Gastroesophageal sphincter (tissue), 4 donors: ENCODE measurements around the gene OGDH. TPM values are rescaled to one million over a fixed set of nuclear protein-coding genes. Genes with fewer than 3 reads are reported as not detected.

Experiments
- ATAC-seq: fragments of 150-250 bp; one replicate; pipeline ENCODE4 v1.9.1; 2016; ENCODE audit warnings: mild to moderate bottlenecking, moderate library complexity
- H3K27ac ChIP-seq, 4 donors: fragments of 200-600 bp; sonication (generic) in 3 of 4; 1 replicate in 3 of 4; 2 replicates in 1 of 4; pipeline ENCODE4 v1.5.1; 2016 to 2019
- H3K27me3 ChIP-seq: fragments of 200-600 bp; sonication (generic); one replicate; pipeline ENCODE4 v1.5.1; 2019
- H3K36me3 ChIP-seq, 2 donors: fragments of 200-600 bp; sonication (generic); one replicate each; pipeline ENCODE4 v1.5.1; 2019; ENCODE audit warnings: control low read depth in 1 of 2
- H3K4me1 ChIP-seq, 3 donors: fragments of 200-600 bp; sonication (generic); 1 replicate in 2 of 3; 2 replicates in 1 of 3; pipeline ENCODE4 v1.5.1; 2016 to 2019; ENCODE audit warnings: control low read depth in 2 of 3
- H3K4me3 ChIP-seq, 2 donors: fragments of 200-600 bp; sonication (generic); one replicate each; pipeline ENCODE4 v1.5.1; 2019; ENCODE audit warnings: mild to moderate bottlenecking in 1 of 2, moderate library complexity in 1 of 2
- H3K9me3 ChIP-seq, 3 donors: fragments of 200-600 bp; sonication (generic); one replicate each; pipeline ENCODE4 v1.5.1; 2017 to 2019; ENCODE audit warnings: control low read depth in 2 of 3
- EP300 ChIP-seq: sonication (generic); formaldehyde crosslinking; IDR thresholded peaks from one replicate; pipeline ENCODE4 v1.6.1; 2017; ENCODE audit warnings: antibody characterized with exemption, mild to moderate bottlenecking
- POLR2A ChIP-seq, 2 donors: fragments of 450-650 bp; IDR thresholded peaks; one replicate each; pipeline ENCODE4 v1.6.1; 2017; ENCODE audit warnings: antibody characterized with exemption in 2 of 2, mild to moderate bottlenecking in 2 of 2, moderate library complexity in 1 of 2
- POLR2AphosphoS5 ChIP-seq: sonication (generic); formaldehyde crosslinking; IDR thresholded peaks from one replicate; pipeline ENCODE4 v1.6.1; 2017; ENCODE audit warnings: antibody characterized with exemption
- WGBS, 2 donors: methylation state at CpG; one replicate each; pipeline ENCODE4 v1.1.5; 2018; ENCODE audit warnings: low coverage in 1 of 2; 5-methylcytosine and 5-hydroxymethylcytosine counted together
- total RNA-seq, 4 donors: library from RNA; depleted of rRNA; stranded (reverse); fragments of >200 nt; gene quantifications; one replicate each; pipeline ENCODE4 v1.1.0, GENCODE V29; 2016
- TF ChIP-seq, protein P1 (sequence below), 4 experiments: fragments of 200-600 bp in 2 of 4; fragments of 450-650 bp in 2 of 4; sonication (generic) in 1 of 4; IDR thresholded peaks; one replicate each; pipeline ENCODE4 v1.5.1; 2017 to 2019; ENCODE audit warnings: antibody characterized with exemption in 4 of 4, mild to moderate bottlenecking in 2 of 4, moderate library complexity in 2 of 4

OGDH gene
- total RNA-seq, 4 donors from 2014 or later, result 112 to 222 (median 137) TPM

DNA sequence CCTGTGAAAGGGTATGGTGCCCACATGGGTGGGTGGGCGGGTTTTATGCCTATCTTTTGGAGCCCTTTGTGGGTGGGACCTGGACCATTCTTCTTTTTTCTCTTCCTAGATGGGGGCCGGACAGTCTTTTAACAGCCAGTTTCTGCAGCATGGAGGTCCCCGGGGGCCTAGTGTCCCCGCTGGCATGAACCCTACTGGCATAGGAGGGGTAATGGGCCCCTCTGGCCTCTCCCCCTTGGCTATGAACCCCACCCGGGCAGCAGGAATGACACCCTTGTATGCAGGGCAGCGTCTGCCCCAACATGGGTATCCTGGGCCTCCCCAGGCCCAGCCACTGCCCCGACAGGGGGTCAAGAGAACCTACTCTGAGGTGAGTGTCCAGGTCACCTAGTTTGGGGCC, 151.3 kb downstream of the OGDH start:
- H3K4me3 ChIP-seq, result no peak overlapping the region
- H3K4me1 ChIP-seq, result peaks cover 0 to 59% (median 31%) of the 10 kb centered on the region in 3 donors
- H3K9me3 ChIP-seq, result no peaks in the 10 kb centered on the region
- TF ChIP-seq, protein P1, sequence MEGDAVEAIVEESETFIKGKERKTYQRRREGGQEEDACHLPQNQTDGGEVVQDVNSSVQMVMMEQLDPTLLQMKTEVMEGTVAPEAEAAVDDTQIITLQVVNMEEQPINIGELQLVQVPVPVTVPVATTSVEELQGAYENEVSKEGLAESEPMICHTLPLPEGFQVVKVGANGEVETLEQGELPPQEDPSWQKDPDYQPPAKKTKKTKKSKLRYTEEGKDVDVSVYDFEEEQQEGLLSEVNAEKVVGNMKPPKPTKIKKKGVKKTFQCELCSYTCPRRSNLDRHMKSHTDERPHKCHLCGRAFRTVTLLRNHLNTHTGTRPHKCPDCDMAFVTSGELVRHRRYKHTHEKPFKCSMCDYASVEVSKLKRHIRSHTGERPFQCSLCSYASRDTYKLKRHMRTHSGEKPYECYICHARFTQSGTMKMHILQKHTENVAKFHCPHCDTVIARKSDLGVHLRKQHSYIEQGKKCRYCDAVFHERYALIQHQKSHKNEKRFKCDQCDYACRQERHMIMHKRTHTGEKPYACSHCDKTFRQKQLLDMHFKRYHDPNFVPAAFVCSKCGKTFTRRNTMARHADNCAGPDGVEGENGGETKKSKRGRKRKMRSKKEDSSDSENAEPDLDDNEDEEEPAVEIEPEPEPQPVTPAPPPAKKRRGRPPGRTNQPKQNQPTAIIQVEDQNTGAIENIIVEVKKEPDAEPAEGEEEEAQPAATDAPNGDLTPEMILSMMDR (IDR thresholded peaks at IDR 0.05), result no peak
- TF ChIP-seq EP300, result no peak
- no peak for TF ChIP-seq POLR2A (IDR thresholded peaks at IDR 0.05)
- TF ChIP-seq POLR2AphosphoS5, result no peak
- peaks cover 0 to 61% of the 10 kb centered on the region in 2 donors for H3K36me3 ChIP-seq
- no peak for ATAC-seq
- peak overlapping the region in 2 of 4 donors; percentile 24 to 68 for H3K27ac ChIP-seq
- no peaks in the 10 kb centered on the region for H3K27me3 ChIP-seq
- 77% methylated on average over 4 of the region's 7 CpGs; no CpG with 5 or more reads in 1 of the 2 donors for WGBS, 2 donors

Other genes starting within 250 kb of the OGDH start
- gene NUDCD3, start 116.0 kb upstream of the OGDH start, total RNA-seq, result 10 to 100 TPM; 57.0 to 92.3 (median 75.2) TPM
- gene NPC1L1, start 65.3 kb upstream of the OGDH start, total RNA-seq, result under 1 TPM in 3 of 4 donors, not detected in 1; 0.08 to 0.27 (median 0.16) TPM
- gene DDX56, start 32.7 kb upstream of the OGDH start, total RNA-seq, result 10 to 100 TPM; 34.2 to 46.4 (median 41.4) TPM
- gene TMED4, start 24.4 kb upstream of the OGDH start, total RNA-seq, result 100 to 1,000 TPM; 124 to 193 (median 160) TPM
- 10 to 100 TPM; 12.7 to 28.0 (median 20.5) TPM for gene ZMIZ2, start 142.2 kb downstream of the OGDH start, total RNA-seq
- 1,000 to 10,000 TPM; 1,097 to 2,167 (median 1,431) TPM for gene PPIA, start 190.1 kb downstream of the OGDH start, total RNA-seq
- gene H2AZ2, start 241.5 kb downstream of the OGDH start, total RNA-seq, result 100 to 1,000 TPM; 207 to 242 (median 215) TPM